Measurements from ENCODE around the gene C5orf46.
A peak's percentile ranks its signal among the peaks of the same experiment; 100 is the strongest.
"Not testable (repeated sequence)": the region's sequence is repeated elsewhere in the genome, so short reads cannot be mapped to it uniquely, and the experiment has no call there.

C5orf46 gene

DNA sequence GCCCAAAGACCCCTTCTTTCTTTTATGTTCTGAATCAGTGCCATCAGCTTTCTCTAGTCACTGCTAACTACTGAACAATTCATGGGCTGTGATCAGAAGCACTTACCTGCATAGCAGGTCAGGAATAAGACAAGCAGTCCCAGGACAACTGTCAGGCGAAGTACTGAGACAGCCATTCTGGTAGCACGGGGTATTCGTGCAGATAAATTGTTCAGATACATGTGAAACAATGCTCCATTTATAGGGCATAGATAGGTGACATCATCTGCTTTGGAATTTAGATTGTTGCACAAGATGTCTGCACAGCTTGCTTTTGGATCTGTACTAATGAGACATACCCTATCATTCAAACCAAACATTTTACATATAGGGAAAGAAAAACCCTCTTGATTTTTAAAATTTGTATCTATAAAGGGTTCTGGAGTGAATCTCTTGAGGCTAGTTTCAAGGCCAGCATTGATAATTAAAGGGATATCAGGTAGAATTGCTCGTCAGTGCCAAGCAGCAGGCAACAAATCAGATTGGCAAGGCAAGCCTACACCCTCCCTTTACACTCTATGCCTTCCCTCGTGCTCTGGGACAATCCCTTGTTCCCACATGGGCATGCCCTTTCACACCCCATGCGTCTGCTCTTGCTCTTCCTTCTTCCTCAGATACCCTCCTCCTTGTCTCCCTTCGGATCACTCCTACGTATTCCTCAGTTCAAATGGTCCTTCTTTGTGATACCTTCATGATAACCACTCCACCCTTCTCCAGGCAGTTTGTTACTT is at the start of gene C5orf46:
Gene C5orf46 (minus strand): TSS at position 213 of the 770 bp plus-strand sequence. CDS start 37 bp downstream, at position 176.
- DNase-seq: no peak

DNA sequence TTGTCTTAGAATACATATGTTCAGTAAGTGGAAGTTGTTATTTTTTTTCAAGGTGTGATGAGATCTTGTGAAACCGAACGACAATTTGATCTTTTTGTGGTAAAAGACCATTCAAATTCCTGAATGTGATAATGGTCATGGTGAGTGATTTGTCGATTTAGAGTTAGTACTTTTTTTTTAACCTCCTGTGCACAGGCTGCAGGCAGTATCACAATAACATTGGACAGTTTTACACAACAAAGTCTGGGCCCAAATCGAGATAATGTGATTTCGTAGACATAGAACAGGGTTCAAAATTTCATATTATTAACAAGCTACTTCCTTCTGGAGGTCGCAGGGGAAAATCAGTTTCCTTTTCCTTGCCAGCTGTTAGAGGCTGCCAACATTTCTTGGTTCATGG is 48.6 kb upstream of the C5orf46 start:
- DNase-seq: no peak

DNA sequence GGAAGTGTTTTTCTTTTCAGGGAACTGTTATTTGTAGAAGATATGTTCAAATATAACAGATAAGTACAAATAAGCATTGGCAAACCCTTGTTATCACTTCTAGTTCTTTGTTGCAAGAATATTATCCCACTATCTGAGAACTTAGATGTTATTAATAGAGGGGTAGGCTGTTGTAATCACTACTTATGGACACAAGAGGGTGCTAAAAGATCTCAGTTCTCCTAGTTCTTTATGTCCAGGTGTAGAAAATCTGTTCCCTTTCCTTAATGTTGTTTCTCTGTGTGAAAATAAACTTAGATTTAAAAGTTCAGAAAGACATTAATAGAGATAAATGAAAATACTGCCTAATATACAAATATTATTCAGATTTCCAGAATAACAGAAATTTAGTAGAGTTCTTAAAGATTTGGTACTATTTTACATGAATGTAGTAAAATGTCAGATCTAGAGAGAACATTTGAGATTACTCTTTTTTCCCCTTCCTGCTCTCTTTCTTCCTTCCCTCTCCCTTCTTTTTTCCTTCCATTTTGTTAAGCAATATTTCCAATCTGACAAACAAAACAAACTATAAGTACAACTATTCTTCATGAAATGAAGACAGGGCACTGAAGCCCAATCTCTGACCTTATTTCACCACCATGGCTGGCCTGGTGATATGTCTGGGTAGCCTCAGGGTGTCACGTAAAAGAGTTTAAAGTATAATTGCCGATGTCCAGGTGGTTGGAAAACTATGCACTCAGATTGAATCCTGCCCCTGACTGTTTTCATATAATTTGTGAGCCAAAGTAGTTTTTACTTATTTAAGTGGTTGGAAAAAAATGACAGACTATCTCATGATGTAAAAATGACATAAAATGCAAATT is 43.6 kb upstream of the C5orf46 start:
- DNase-seq: peak; percentile 4

DNA sequence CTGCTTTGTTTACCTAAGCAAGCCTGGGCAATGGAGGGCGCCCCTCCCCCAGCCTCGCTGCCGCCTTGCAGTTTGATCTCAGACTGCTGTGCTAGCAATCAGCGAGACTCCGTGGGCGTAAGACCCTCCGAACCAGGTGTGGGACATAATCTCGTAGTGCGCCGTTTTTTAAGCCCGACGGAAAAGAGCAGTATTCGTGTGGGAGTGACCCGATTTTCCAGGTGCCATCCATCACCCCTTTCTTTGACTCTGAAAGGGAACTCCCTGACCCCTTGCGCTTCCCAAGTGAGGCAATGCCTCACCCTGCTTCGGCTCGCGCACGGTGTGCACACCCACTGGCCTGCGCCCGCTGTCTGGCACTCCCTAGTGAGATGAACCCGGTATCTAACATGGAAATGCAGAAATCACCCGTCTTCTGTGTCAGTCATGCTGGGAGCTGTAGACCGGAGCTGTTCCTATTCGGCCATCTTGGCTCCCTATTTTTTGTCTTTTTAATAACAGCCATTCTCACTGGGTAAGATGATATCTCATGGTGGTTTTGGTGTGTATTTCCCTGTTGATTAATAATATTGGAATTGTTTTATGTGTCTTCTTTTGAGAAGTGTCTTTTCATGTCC is 40.4 kb upstream of the C5orf46 start:
- DNase-seq: not testable (repeated sequence)

DNA sequence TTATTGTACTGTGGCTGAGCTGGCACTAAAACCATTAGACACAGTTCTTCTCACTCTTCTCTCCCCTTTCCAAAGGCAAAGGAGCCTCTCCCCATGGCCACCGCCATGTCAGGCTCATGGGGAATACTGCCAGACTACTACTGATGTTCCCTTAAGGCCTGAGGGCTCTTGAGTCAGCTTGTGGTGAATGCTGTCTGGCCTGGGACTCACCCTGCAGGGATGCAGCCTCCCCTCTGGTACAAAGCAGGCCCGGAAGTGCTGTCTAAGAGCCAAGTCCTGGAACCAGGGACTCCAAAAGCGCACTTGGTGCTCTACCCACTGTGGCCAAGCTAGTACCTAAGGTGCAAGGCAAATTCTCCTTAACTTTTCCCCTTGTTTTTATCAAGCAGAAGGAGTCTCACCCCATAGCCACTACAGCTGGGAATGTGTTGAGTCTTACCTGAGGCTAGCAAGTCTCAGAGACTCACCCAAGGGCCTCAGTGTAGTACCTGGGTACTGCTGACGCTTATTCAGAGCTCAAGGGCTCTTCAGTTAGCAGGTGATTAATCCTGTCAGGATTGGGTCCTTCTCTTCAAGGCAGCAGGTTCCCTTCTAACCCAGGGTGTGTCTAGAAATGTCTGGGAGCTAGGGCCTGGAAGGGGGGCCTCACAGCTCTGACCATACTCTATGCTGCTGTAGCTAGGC is 33.2 kb upstream of the C5orf46 start:
- DNase-seq: no peak

DNA sequence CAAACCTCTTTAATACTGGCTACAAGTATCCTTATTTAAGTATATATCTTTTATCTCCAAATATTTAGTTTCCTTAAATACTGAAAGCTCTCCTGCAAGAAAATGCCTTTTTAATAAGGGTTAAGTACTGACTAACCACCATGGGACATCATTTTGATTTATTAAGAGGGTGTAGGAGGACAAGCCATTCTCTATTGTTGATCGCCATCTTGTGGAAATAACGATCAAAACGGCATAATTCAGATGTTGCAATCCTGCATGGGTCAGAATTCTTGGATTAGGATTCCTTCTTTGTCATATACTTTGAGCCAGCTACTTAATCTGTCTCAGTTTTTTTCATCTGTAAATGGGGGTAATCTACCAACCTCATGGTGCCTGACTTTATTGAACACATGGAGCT is 28.7 kb upstream of the C5orf46 start:
- peak; percentile 15 for DNase-seq

DNA sequence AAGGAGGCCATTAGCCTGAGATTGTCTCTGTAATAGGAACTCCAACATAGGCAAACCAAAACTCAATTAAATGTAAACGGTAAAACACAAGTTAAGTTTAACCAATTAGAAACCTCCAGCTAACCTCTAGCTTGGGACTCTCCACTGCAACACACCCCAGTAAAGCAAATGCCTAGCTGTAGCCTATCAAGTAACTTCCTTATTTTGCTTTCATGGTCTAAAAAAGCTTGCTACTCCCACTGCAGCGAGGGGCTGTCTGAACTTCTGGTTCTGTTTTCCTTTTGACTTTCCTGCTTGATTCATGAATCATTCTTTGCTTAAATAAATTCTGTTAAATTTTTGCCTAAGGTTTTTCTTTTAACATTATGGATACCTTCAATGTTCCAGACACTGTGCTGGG is 24.4 kb upstream of the C5orf46 start:
- no peak for DNase-seq

DNA sequence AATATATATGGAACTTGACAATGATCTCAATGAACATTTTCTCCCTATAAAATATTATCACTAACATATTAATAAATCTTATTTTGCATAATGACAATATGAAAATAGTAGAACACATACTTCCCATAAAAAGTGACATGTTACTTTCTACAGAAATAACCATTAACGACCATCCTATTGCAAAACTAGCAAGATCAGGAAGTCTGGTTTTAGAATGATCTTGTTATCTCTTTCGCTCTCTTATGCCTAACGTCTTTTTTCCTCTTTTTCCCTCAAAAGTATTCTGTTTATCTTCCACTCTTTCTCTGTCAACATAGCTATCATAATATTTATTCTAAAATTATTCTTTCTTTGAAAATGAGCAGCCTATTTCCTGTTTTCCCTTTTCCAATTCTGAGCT is 21.6 kb upstream of the C5orf46 start:
- no peak for DNase-seq

DNA sequence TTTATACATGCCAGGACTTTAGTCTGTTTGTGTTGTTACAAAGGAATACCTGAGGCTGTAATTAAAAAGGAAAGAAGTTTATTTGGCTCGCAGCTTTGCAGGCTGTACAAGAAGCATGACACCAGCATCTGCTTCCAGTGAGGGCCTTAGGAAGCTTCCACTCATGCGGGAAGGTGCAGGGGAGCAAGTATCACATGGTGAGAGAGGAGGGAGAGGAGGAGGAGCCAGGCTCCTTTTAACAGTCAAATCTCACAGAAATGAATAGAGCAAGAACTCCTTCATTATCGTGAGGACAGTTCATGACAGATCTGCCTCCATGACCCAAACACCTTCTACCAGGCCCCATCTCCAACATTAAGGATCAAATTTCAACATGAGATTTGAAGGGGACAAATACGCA is 18.7 kb upstream of the C5orf46 start:
- DNase-seq: no peak

DNA sequence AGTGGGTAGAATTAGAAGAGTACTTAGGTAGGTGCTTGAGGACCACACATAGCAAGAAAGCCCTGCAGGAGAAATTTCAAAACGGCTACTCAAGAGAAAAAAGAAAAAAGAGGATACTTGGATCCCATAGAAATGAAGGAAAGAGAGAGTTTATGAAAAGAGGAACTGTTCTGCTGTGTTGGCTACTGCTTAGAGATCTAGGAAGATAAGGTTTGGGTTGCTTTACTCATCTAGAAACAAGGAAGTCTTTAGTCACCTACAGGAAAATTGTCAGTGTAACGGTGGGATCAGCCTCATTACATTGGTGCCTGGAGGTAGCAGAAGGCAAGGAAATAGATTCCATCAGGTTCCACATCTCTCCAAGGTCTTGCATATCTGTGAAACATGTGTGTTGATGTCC is 14.8 kb upstream of the C5orf46 start:
- DNase-seq: no peak

DNA sequence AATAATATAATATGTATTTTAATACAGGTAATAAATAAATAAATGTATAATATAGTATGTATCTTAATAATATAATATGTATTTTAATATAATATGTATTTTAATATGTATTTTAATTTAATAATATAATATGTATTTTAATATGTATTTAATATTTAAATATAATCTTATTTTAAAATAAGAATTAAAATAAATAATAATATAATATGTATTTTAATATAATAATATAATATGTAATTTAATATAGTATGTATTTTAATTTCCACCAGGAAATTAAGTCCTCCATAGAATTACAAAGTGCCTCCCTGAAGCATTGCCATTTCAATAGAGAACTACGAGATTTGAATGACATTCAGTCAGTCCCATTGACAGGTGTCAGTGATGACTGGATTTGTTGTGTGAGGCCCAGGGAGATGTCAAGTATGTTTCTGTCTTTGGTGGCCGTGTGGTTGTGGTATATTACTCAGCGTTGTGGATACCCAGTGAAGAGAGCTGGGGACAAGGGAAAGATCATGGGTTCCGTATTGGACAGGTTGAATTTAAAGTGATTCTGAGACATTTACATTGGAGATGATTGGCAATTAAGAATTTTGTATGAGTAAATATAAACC is 14.2 kb upstream of the C5orf46 start:
- no peak for DNase-seq

DNA sequence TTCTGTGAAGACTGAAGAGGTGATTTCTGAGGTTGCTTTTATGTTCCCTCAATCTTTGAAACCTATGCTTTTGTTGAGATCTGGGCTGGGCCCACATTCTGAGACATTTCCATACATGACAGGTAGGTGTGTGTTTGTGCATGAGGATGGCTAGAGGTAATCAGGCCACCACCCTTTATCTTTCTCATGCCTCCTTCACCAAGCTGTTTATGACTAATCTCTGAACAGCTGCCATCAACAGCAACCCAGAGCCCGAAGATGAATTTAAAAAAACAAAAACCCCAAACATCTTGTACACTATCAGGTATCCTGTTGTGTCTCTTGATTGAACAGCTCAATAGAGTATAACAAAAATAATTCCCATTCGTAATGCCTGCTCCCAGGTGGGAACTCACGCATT is 12.6 kb upstream of the C5orf46 start:
- no peak for DNase-seq

DNA sequence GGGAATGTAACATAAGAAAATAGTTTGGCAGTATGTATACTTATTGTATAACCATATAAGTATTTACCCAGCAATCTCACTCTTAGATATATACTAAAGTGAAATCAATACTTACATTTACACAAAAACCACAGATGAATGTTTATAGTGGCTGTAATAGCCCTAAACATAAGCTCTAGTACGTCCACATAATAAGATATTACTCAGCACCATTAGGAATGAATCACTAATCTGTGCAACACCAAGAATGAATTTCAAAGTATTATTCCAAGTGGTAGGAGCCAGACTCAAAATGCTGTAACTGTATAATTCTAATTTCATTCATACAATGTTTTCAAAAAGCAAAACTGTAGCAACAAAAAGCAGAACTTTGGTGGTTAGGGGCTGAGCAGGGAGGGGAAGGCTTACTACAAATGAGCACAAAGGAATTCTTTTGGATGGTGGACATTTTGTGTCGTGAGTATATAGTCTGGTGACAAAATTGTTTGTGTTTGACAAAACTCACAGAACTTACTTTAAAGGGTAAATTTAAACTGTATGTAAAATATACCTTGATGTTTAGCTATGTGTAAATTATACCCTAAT is 11.9 kb upstream of the C5orf46 start:
- no peak for DNase-seq

DNA sequence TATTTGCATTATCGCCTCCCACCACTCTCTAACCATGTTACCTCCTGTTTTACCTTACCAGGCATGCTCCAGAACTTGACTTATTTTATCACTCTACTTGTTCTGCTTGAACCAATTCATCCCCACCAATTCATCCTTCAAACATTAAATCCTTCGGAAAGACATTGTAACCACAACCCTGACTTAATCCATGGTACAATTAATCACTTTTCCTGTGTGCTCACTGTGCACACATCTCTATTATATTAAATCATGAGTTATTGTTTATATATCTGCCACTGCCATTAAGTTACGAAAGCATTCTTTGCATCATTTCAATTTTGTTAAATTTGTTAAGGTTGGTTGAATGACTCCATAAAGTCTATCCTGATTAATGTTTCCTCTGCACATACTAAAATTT is 7.4 kb upstream of the C5orf46 start:
- no peak for DNase-seq

DNA sequence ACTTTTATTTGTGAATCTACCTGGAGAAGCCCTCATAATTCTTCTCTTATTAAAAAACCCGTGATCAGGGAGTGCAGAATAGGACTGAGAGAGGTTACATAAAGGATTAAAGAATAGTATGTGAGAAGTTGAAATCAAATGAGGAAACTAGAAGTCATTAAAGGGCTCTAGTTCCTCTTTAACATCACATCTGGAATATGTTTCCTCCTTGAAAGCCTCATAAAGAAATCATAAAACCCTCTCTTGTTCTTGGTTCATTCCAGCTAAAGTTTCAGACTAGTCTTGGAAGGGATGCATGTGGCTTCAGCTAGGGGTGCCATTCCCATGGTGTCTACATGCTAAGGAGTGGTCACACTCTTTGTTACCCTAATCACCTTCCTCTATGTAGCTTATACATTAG is 5.7 kb upstream of the C5orf46 start:
- DNase-seq: no peak

DNA sequence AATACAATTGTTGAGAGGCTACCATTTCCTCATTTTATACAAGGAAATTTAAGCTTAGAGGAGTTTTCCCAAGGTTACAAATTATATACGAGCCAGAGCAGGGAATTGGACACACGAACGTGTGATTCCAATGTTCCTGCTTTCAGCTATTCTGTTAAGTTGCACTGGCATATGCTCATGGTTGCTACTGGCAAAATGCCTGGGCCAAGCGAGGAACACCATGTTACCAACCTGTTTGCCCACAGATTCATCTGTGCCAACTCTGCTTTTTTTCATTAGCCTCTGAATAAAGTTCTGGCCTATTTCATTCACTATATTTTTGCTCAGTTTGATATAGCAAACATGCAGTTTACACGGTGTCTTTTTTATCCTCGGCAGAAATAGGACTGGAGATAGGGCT is 5.1 kb upstream of the C5orf46 start:
- no peak for DNase-seq

DNA sequence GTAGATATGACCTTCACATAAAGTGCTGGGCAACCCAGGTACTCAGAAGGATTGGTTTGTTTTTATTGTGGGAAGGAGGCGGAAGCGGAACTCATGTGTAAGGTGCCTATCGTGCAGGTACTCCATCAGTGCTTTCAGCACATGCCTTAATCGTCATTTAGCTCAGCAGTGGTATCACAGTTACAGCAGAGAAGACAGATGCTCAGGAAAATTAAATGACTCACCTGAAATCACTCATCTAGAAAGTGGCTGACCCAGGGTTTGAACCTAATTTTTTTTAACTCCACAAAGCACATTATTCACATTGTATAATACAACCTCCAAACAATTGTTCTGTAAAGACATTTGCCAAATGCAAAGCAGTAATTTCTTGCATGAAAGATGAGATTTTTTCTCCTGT is 2.2 kb downstream of the C5orf46 start:
- DNase-seq: no peak

DNA sequence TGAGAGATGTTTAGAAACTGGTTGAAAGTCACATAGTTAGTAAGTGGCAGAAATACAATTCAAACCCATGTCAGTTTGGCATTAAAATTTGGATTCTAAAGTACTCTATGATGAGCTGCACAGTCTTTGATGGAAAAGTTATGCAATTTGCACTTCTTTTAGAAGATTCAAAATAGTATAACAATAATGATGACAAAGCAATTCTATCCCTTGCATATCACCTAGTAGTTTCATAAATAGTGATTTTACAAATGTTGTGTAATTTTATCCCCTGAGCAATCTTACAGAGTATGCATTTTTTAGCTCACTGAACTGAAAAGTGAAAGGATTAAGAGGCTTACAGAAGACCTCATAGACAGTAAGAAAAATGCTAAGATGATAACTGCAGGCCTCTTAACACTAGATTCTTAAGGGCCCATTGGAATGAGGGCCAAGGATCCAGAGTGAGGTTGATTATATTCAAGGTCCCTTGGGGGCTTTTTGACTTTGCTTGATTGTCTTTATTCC is 3.7 kb downstream of the C5orf46 start:
- DNase-seq: no peak

DNA sequence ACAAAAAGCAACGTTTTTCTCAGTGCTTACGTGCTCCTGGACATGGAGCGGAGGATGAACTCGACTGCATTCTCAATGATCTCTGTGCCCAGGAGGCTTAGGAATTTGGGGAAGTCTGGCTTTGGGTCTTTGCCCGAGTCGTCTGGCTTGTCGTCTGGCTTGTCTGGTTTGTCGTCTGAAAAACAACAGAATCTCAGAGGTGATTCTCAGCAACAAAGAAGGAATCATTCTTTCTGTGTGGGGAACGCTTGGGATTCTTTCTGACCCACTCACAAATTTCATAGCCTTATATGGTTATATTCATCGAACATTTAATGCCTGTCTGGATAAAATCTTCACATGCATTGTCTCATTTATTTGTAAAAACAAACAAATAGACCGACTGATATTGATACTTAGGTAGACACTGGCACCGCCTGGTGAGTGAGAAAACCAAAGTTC is 4.7 kb downstream of the C5orf46 start:
- no peak for DNase-seq

DNA sequence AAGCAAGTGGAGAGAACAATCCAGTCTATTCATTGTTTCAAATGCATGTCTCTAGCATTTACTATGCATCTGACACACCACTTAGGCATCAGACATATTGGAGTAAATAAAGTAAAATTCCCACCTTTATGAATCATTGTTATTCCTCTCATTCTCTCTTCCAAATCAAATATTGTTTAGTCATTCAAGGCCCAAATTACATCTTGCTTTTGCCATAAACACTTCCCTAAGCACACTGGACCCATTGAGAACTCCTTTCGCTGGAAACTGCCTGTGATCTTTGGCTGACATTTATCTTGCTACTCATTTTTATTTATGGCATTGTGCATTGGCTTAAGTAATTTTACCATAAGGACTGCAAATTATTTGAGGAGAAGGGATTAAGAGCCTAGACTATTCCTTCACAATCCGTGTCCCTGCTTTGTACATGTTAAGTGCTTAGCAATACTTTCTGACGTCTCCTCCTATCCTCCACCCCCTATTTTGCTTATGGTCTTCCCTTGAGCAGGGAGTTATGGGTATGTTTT is 7.4 kb downstream of the C5orf46 start:
- no peak for DNase-seq

DNA sequence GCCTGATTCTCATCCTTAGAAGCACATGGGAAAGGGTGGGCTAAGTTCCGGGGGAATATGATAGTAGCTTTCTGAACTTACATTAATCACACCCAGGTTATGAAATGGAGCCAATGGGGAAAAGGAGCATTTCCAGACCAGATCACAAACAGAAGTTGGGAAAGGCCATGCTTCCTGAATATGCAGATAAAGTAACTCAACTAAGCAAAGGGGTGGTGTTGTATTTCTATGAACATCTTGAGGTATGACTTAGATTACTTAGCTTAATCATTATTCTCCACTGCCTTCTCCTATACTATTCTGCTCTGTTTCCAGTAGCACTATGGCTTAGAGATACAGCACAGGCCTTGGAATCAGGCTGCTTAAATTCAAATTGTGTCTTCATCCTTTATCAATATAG is 10.5 kb downstream of the C5orf46 start:
- no peak for DNase-seq

DNA sequence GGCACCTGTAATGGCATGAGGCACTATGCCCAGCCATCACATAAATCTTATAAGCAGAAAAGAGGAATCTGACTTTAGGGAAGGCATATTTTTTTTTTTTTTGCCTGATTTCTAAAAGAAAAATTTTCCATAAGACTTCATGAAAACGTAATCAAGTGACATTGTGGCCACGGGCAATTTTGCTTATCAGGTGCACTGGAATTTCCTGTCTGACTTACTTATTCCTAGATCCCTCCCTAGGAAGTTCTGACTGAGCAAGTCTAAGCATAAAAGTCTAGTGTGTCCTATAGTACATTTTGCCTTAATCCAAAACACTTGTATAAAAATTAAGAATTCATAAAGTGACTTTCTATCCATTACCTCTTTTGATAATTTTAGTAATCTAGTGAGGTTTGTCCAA is 12.5 kb downstream of the C5orf46 start:
- no peak for DNase-seq

Measured in NCI-H1092 (cell line).